ENCODE data around the gene RASGRP3.
A peak's percentile ranks its signal among the peaks of the same experiment; 100 is the strongest.
"Not testable (repeated sequence)": the region's sequence is repeated elsewhere in the genome, so short reads cannot be mapped to it uniquely, and the experiment has no call there.

RASGRP3 gene

GRCh38 chr2:33476131-33476792 lies at the start of gene RASGRP3:
Gene RASGRP3, plus strand, starts transcription at chr2:33476649. Its CDS starts 38,488 bp downstream, at chr2:33515137.
- peak; percentile 71 for DNase-seq

GRCh38 chr2:33426666-33427231 lies 49.7 kb upstream of the RASGRP3 start:
- no peak for DNase-seq

GRCh38 chr2:33430077-33430476 lies 46.4 kb upstream of the RASGRP3 start:
- DNase-seq, result no peak

- DNase-seq, result no peak
Observed at GRCh38 chr2:33430856-33431255, 45.6 kb upstream of the RASGRP3 start.

GRCh38 chr2:33432871-33433270 lies 43.6 kb upstream of the RASGRP3 start:
- no peak for DNase-seq

GRCh38 chr2:33433279-33434235 lies 42.9 kb upstream of the RASGRP3 start:
- no peak for DNase-seq

GRCh38 chr2:33435518-33435917 lies 40.9 kb upstream of the RASGRP3 start:
- no peak for DNase-seq

- DNase-seq, result no peak
Observed at GRCh38 chr2:33436083-33436482, 40.4 kb upstream of the RASGRP3 start.

- DNase-seq, result no peak
Observed at GRCh38 chr2:33437297-33437696, 39.2 kb upstream of the RASGRP3 start.

GRCh38 chr2:33437815-33438214 lies 38.6 kb upstream of the RASGRP3 start:
- DNase-seq, result no peak

GRCh38 chr2:33441235-33441810 lies 35.1 kb upstream of the RASGRP3 start:
- DNase-seq, result peak; percentile 38

GRCh38 chr2:33442052-33442451 lies 34.4 kb upstream of the RASGRP3 start:
- DNase-seq, result not testable (repeated sequence)

- DNase-seq, result no peak
Observed at GRCh38 chr2:33442528-33443079, 33.8 kb upstream of the RASGRP3 start.

- DNase-seq, result no peak
Observed at GRCh38 chr2:33443274-33443829, 33.1 kb upstream of the RASGRP3 start.

GRCh38 chr2:33444967-33445366 lies 31.5 kb upstream of the RASGRP3 start:
- no peak for DNase-seq

GRCh38 chr2:33448220-33448899 lies 28.1 kb upstream of the RASGRP3 start:
- no peak for DNase-seq

- DNase-seq, result no peak
Observed at GRCh38 chr2:33451214-33451613, 25.2 kb upstream of the RASGRP3 start.

- DNase-seq, result no peak
Observed at GRCh38 chr2:33451825-33452224, 24.6 kb upstream of the RASGRP3 start.

- DNase-seq, result no peak
Observed at GRCh38 chr2:33452545-33452944, 23.9 kb upstream of the RASGRP3 start.

GRCh38 chr2:33453905-33454479 lies 22.5 kb upstream of the RASGRP3 start:
- DNase-seq, result no peak

GRCh38 chr2:33457556-33458247 lies 18.7 kb upstream of the RASGRP3 start:
- no peak for DNase-seq

Measured in activated CD4-positive, alpha-beta T cell treated with anti-CD3 and anti-CD28 coated beads for 48 hours (primary cell).